ENCODE measurements around the gene NMUR1.

Gene NMUR1

DNA sequence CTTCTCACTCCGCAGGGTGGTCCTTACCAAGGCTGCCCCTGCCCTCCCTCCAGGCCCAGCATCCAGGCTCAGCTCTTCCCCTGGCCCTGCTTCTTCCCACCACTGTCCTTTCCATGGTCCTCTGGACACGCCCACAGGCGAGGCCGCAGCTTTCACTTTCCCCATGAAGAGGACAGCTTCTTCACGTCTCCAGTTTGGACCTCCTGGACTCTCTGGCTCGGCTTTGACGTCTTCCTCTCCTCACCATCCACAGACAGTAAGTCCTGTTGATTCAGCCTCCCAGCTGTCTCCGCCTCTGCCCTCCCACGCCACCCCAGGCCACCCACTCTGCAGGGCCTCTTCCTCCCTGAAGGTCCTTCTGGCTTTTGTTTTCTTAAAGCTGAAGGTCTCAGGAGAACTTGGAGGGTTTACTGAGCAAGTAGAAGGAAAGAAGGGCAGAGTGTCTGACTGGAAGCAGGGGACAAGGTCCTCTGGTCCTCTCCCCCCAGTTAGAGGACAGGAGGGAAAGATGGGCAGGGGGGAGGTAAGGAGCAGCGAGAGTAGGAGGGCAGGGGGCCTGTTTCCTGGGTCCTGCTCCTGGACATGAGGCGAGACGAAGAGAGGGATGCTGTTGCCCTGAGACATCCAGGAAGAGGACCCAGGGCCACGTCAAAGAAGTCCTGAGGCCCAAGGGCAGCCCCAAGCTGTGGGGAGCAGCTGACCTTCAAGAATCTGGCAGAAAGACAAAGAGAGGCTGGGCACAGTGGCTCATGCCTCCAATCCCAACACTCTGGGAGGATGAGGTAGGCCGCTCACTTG is 24.7 kb upstream of the NMUR1 start:
- no peak overlapping the region for H3K4me3 ChIP-seq (ENCODE audit: low read depth, low read length)
- peak; percentile 8 for DNase-seq (ENCODE audit: low read depth)

DNA sequence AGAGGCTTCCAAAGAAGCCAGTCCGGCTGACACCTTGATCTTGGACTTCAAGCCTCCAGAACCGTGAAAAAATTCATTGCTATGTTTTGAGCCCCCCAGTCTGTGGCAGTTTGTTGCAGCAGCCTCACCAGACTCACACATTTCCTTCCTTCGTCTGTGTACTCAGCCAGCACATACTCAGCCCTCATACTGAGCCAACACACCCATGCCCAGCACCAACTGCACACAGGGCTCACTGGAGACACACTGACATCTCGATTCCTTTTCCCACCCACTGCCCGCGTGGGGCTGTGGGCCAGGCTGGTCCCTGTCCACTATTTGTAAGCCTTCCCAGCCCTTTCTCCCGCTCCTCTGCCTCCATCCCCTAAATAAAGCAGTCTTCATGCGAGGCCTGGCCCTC is 24.1 kb upstream of the NMUR1 start:
- no peak for DNase-seq (ENCODE audit: low read depth)
- H3K4me3 ChIP-seq (ENCODE audit: low read depth, low read length) = no peak overlapping the region

DNA sequence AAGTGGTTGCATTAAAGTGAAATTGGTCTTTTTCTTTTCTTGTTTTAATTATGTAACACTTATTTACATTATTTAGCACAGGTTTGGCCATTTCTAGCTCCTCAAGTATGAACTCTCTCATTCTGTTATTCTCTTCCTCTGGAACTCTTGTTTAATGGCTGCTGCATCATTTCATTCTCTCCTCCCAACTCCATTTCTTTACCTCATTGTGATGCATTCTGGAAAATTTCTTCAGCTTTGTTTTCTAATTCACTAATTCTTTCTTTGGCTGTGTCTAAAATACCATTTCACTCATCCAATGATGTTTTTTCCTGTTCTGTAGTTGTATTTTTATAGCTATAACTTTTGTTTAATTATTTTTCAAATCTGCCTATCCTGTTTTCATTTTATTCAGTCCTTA is 22.5 kb upstream of the NMUR1 start:
- DNase-seq (ENCODE audit: low read depth) = no peak
- H3K4me3 ChIP-seq (ENCODE audit: low read depth, low read length) = no peak overlapping the region

DNA sequence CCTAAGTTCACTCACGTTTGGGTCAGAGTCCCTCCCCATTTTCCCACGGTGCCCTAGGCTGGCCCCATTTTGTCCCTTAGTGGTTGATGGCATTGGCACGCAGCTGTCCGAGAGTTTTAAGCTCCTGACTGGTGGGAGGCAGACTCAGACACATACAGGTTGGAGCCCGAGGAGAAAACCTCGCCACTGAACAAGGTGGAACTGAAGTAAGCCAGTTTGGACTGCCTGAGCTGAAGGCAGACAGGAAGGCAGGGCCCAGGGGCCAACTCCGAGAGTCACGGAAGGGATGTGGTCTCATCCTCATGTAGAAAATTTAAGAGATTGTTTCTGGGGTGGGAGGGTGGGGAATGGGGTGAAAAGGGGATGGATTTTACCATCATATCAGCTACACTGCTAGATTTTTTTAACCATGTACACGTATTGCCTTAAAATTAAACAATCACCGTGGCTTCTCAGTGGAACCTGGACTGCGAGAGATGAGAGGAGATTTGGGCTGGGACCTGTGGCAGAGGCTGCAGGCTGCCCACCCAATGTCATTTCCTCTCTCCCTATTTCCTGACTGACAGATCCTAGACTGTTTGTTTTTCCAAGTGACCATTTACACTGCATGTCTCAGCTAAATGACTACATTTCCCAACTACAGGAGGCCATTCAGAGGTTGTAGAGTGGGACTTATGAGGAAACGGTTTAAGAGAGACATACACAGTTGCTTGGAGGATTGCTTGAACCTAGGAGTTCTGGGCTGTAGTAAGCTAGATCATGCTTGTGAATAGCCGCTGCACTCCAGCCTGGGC is 19.4 kb upstream of the NMUR1 start:
- H3K4me3 ChIP-seq (ENCODE audit: low read depth, low read length) = no peak overlapping the region
- no peak for DNase-seq (ENCODE audit: low read depth)

DNA sequence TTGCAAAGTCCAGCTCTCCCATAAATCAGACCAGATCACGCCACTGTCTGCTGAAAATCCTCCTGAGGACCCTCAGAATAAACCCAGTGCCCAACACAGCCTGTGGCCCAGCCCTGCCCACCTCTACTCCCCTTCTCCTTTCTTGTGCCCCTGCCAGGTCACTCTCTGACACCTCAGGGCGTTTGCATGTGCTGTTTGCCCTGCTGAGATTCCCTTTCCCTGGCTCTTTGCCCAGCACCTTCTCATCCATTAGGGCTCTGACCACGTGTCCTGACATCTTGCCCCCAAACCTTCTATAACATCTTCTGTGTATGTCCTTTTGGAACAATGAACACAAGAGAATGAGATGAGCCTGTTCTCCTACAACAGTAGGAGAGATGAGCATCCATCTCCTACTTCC is 18.5 kb upstream of the NMUR1 start:
- no peak for DNase-seq (ENCODE audit: low read depth)
- H3K4me3 ChIP-seq (ENCODE audit: low read depth, low read length) = no peak overlapping the region

DNA sequence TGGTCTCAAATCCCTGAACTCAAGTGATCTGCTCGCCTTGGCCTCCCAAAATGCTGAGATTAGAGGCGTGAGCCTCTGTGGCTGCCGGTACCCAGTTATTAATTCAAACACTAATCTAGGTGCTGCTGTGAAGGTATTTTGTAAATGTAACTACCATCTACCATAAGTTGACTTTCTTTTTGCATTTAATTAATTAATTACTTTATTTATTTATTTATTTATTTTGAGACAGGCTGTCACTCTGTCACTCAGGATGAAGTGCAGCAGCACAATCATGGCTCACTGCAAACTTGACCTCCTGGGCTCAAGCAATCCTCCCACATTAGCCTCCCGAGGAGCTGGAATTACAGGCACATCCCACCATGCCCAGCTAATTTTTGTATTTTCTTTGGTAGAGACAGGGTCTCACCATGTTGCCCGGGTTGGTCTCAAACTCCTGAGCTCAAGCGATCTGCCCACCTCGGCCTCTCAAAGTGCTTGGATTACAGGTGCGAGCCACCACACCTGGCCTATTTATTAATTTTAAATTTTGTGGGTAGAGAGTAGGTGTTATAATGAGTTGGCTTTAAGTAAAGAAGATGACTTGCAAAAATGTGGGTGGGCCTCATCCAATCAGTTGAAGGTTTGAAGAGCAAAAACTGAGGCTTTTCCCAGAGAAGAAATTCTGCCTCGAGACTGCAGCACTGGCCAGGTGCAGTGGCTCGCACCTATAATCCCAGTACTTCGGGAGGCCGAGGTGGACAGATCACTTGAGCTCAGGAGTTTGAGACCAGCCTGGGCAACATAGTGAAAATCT is 17.3 kb upstream of the NMUR1 start:
- no peak for DNase-seq (ENCODE audit: low read depth)
- no peak overlapping the region for H3K4me3 ChIP-seq (ENCODE audit: low read depth, low read length)

DNA sequence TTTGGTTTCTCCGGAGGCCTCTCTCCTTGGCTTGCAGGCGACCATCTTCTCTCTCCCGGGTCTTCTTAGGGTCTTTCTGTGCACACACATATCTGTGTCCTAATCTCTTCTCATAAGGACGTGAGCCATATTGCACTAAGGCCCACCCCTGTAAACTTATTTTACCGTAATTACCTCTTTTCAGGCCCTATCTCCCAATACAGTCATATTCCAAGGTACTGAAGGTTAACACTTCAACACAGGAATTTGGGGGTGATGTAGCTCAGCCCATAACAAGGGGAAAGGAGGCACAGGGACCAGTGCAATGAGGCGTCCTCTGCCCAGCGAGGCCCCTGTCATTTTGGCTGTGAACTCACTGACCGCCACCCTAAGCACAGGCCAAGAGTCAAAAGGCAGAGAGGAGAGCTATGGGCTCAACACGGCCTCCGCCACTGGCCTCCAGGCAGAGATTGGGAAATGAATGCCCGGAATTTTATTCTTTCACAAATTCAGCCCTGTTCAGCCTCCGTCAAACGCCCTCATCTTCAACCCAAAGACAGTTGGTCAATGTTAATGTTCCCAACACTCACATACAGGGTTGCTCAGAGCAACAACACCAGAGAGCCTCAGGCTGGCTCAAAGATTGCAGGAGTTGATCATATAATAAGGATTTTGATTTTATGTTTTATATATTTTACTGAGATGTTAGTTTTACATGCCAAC is 15.9 kb upstream of the NMUR1 start:
- no peak overlapping the region for H3K4me3 ChIP-seq (ENCODE audit: low read depth, low read length)
- DNase-seq (ENCODE audit: low read depth) = no peak

DNA sequence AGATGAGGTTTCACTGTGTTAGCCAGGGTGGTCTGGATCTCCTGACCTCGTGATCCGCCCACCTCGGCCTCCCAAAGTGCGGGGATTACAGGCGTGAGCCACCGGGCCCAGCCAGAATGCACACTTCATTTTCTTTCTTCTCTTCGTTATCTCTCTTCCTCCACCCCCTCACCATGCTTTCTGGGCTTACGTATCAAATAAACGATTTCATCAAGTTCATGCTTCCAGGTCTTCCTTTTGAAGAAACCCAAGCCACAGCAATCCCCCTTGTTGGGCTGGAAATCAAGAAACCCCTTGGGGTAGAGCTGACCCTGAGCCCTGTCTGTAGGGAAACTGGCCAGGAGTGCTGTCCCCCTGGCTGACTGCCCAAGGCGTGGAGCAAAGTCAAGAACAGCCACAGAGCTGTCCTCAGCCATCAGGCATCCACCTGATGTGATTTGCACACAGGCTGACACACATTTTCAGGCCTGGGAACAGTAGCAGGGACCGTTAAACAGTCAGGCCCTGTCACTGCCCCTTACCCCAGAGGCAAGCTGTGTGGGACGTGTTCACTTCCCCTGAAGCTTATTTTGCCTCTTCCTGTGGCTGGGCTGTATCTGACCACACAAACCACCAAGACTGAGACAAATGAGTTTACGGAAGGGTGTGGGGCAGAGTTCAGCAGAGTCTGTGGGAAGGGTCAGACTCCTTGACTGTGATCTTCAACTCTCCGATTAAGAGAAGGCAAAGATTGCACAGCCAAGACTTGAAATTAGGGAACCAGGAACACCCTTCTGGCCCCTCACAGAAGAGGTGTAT is 15.1 kb upstream of the NMUR1 start:
- peak; percentile 9 for DNase-seq (ENCODE audit: low read depth)
- H3K4me3 ChIP-seq (ENCODE audit: low read depth, low read length) = no peak overlapping the region

DNA sequence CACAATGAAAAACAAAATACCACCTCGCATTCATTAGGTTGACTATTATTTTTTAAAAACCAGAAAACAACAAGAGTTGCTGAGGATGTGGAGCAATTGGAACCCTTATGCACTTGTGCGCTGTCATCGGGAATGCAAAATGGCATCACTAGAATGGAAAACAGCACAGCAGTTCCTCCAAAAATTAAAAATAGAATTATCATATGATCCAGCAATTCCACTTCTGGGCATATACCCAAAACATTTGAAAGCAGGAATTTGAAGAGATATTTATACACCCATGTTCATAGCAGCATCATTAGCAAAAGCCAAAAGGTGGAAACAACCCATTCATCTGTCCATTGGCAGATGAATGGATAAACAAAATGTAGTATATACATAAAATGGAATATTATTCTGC is 11.9 kb upstream of the NMUR1 start:
- H3K4me3 ChIP-seq (ENCODE audit: low read depth, low read length) = no peak overlapping the region
- DNase-seq (ENCODE audit: low read depth) = no peak

DNA sequence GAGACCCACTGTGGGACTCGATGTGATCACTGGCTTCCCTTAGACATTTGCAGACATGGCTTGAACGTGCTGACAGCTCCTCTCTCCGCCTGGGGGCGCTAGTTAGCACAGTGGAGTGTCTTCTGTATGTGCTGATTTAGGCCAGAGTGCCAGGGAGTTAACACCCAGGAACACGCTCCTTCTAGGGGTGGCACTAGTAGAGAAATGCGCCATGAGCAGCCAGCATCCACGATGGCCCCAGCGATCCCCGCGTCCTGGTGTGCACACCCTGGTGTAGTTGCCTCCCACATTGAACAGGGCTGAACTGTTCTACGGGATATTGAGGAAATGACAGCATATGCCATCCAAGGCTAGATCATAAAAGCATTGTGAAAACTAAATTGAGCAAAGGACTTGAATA is 11.4 kb upstream of the NMUR1 start:
- no peak for DNase-seq (ENCODE audit: low read depth)
- H3K4me3 ChIP-seq (ENCODE audit: low read depth, low read length) = no peak overlapping the region

DNA sequence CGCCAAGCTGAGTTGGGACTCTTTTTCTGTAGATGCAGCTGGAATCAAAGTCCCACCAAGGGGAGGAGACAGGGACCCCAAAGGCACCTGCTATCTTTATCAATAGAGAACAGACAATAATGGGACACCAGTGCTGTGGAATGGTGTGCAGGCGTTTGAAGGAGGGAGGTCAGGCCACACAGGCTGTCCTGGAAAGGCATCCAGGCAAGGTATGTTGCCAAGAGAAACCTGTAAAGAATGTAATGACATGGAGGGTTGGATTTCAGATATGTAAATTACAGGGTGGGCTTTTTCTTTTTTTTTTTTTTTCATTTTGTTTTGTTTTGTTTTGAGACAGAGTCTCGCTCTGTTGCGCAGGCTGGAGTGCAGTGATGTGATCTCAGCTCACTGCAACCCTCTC is 9.7 kb upstream of the NMUR1 start:
- no peak overlapping the region for H3K4me3 ChIP-seq (ENCODE audit: low read depth, low read length)
- no peak for DNase-seq (ENCODE audit: low read depth)

DNA sequence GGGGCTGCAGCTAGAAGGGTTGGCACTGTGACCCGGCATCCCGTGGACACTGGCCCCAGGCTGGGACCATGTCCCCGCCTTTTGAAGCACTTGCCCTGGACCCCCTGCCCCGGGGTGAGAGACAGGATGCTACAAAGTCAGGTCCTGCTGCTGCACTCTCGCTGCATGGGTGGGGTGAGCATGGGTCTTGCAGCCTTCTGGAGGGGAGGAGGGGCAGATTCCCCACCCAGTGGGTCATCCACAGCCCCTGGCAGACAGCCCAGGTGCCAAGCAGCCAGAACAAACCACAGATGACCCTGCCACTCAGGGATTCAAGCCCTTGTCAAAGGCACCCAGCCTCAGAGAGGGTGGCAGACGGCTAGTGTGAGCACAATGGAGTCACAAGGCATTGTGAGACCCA is 5.7 kb upstream of the NMUR1 start:
- H3K4me3 ChIP-seq (ENCODE audit: low read depth, low read length) = no peak overlapping the region
- no peak for DNase-seq (ENCODE audit: low read depth)

DNA sequence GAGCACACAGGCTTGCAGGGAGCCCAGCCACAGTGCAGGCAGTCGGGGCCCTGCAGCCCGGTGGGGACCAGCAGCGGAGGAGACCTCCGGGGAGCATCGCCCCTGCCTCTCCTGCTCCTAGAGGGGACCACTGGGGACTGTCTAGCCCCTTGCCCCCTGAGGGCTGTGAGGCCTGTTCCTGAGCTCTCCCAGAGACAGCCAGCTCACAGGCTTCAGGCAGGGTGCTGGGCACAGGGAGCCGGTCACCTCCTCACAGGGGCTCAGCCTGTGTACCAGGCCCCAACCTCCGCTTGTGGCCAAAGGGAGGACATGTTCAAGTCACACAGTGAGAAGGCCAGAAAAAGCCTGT is 3.5 kb upstream of the NMUR1 start:
- H3K4me3 ChIP-seq (ENCODE audit: low read depth, low read length) = no peak overlapping the region
- DNase-seq (ENCODE audit: low read depth) = no peak

DNA sequence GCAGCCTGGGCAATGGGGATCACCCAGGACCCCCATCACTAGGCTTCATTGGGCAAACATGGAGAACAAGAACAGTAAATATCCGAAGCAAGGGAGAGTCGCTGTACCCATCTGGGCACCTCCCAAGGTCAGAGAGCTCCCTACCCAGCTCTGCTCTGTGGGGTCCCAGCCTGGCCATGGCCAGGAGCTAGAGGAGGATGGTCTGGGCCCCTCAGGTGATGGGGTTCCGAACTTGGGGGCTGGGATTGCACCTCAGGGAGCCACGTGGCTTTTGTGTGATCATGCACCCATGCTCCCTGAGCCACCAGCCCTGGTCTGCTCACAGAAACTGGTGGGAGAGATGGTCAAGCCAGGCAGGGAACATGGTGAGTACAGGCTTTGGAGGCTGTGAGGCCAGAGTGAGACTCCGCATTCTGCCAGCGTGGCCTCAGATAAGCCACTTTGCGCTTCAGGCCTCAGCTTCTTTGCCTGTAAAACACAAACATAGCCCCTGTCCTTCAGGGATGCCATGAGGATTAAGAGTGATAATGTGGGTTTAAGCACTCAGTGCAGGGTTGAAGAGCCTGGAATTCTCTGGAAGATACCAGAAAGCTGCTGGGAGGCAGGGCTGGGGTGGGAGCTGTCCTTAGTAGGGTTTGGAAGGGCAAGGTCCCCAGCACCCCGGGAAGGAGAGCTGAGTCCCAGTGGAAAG is 3.0 kb upstream of the NMUR1 start:
- DNase-seq (ENCODE audit: low read depth) = no peak
- H3K4me3 ChIP-seq (ENCODE audit: low read depth, low read length) = no peak overlapping the region

DNA sequence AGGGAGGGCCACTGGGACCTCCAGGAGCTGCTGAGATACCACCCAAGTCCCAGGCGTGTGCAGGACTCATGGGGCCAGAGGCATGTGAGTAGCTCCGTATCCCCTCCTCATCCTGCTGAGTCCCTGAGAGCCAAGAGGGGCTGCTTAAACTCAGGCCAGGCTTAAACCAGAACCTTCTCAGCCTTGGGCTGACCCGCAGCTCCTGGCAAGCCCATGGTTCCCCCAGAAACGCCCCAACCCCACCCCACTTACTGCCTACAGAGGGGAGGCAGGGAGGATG is 2.5 kb upstream of the NMUR1 start:
- no peak for DNase-seq (ENCODE audit: low read depth)

DNA sequence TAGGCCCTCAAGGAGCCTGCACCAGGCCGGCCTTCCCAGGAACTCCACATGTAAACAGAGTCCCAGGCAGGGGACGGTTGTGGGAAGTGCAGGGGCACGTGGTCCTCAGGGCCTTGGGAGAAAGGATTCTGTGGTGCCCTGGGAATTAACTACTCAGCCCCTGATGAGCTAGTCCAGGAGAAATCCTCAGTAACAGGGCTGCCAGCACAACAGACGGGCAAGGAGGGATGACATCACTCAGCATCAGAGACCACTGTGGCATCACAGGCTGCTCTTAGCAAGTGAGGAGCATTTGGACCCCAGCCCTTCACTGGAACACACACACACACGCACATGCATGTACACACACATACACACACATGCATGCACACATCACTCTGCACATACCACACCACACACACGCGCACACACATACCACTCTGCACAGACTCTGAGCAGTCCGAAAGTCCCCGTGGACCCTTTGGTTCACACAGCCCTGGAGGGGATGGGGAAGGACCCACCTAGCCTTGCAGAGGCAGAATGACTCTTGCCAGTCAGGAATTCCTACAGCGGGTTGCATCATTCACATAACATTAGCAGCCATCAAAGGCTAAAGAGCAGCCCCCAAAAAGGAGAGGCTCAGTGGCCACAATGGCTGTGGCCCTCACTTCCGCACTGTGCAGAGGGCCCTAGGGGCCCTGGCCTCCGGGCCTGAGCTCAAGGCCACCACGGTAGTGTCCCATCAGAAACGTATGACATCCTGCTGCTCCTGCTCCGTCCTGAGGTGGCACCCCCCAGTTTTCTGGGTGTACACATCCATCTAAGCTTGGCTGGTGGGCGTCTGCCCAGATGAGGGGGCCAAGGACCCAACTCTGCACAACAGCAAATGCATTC is 1.9 kb upstream of the NMUR1 start:
- no peak overlapping the region for H3K4me3 ChIP-seq (ENCODE audit: low read depth, low read length)
- peak; percentile 15 for DNase-seq (ENCODE audit: low read depth)

More for the DNA sequence above, 2.5 kb upstream of the NMUR1 start:
- H3K4me3 ChIP-seq (ENCODE audit: low read depth, low read length) = no peak overlapping the region

DNA sequence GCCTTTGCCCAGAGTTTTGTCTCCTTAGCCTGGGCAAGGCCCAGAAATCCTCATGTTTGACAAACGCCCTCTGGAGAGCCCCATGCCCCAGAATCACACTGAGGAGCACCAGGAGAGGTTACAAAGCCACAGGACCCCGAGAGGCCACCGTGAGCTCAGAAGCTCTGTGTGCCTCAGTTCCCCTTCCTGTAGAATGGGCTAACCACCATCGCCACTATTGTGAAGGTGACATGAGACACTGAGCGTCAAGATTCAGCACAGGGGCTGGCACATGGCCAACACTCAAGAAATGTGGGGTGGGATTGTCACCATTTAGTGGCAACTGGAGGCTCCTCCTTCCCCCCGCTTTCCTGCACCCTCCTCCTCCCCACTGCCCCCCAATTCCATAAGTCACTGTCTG is 1.2 kb upstream of the NMUR1 start:
- no peak for DNase-seq (ENCODE audit: low read depth)
- no peak overlapping the region for H3K4me3 ChIP-seq (ENCODE audit: low read depth, low read length)

DNA sequence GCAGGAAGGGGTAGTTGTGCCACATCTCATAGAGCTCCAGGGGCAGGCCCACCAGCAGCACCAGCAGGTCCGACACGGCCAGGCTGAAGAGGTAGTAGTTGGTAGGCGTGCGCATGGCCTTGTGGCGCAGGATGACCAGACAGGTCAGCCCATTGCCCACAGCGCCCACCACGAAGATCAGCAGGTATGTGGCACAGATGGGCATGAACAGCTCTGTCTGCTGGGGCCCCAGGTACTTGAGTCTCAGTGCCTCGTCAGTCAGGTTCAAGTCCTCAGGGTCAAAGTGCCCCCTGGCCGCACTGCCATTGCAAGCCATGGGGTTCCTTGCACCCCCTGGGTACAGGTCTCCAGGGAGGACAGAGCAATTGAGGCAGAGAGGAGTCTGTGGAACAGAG is 1.6 kb downstream of the NMUR1 start:
- no peak overlapping the region for H3K4me3 ChIP-seq (ENCODE audit: low read depth, low read length)

More for the DNA sequence above, 1.6 kb downstream of the NMUR1 start:
- no peak for DNase-seq (ENCODE audit: low read depth)

Data from skeletal muscle cell (primary cell).